Mesenchymal stem cell (in vitro differentiated cells and primary cell): ENCODE data around the gene KRTAP21-1. TPM values are rescaled to one million over a fixed set of nuclear protein-coding genes. Genes with fewer than 3 reads are reported as not detected.
"Not testable (repeated sequence)": the region's sequence is repeated elsewhere in the genome, so short reads cannot be mapped to it uniquely, and the experiment has no call there.

Source experiments
- DNase-seq: peaks from one replicate; pipeline ENCODE4 v3.0.0-alpha.2; 2013
- H2AFZ ChIP-seq: one replicate; pipeline ENCODE4 v1.6.1; 2013; ENCODE audit warnings: low read depth, mild to moderate bottlenecking, control low read depth, inconsistent platforms, low read length, moderate library complexity
- H2AK5ac ChIP-seq: 2 replicates; pipeline ENCODE4 v1.6.1; 2013; ENCODE audit warnings: low read length, moderate library complexity, mild to moderate bottlenecking, inconsistent platforms; ENCODE audit not compliant: severe bottlenecking
- H2BK120ac ChIP-seq: one replicate; pipeline ENCODE4 v1.6.1; 2013; ENCODE audit warnings: low read depth, mild to moderate bottlenecking, inconsistent platforms, low read length, moderate library complexity
- H2BK12ac ChIP-seq, 2 experiments: one replicate each; pipeline ENCODE4 v1.6.1; 2013; ENCODE audit warnings: inconsistent platforms in 2 of 2, low read length in 2 of 2, mild to moderate bottlenecking in 2 of 2, moderate library complexity in 2 of 2, control low read depth in 1 of 2
- H2BK15ac ChIP-seq: one replicate; pipeline ENCODE4 v1.6.1; 2013; ENCODE audit warnings: mild to moderate bottlenecking, low read depth, inconsistent platforms; ENCODE audit not compliant: poor library complexity, severe bottlenecking
- H2BK5ac ChIP-seq: 2 replicates; pipeline ENCODE4 v1.6.1; 2013; ENCODE audit warnings: low read depth, mild to moderate bottlenecking, low read length, control low read depth, inconsistent platforms; ENCODE audit not compliant: poor library complexity, severe bottlenecking
- H3K14ac ChIP-seq, 2 experiments: one replicate each; pipeline ENCODE4 v1.6.1; 2013; ENCODE audit warnings: inconsistent platforms in 2 of 2, low read length in 2 of 2, control low read depth in 1 of 2, mild to moderate bottlenecking in 1 of 2, moderate library complexity in 1 of 2
- H3K18ac ChIP-seq, 2 experiments: one replicate each; pipeline ENCODE4 v1.6.1; 2013; ENCODE audit warnings: inconsistent platforms in 2 of 2, low read length in 2 of 2, control low read depth in 1 of 2, low read depth in 1 of 2, mild to moderate bottlenecking in 1 of 2
- H3K23ac ChIP-seq, 2 experiments: one replicate each; pipeline ENCODE4 v1.6.1; 2013; ENCODE audit warnings: inconsistent platforms in 2 of 2, low read length in 2 of 2, mild to moderate bottlenecking in 2 of 2, moderate library complexity in 2 of 2, control low read depth in 1 of 2
- H3K27ac ChIP-seq: 2 replicates; pipeline ENCODE4 v1.5.1; 2013; ENCODE audit warnings: mild to moderate bottlenecking, moderate library complexity, low read length, control low read depth, inconsistent platforms; ENCODE audit not compliant: poor library complexity, severe bottlenecking
- H3K27me3 ChIP-seq, 2 experiments: 2 replicates each; pipeline versions ENCODE4 v1.6.1 to v1.7.0; 2013; ENCODE audit warnings: low read length in 2 of 2, mild to moderate bottlenecking in 2 of 2, moderate library complexity in 2 of 2, control low read depth in 1 of 2, inconsistent platforms in 1 of 2; ENCODE audit not compliant: control insufficient read depth in 1 of 2, insufficient read depth in 1 of 2
- H3K36me3 ChIP-seq, 2 experiments: 2 replicates each; pipeline versions ENCODE4 v1.6.1 to v1.7.0; 2013; ENCODE audit warnings: low read length in 2 of 2, control low read depth in 1 of 2, inconsistent platforms in 1 of 2, low read depth in 1 of 2, mild to moderate bottlenecking in 1 of 2; ENCODE audit not compliant: insufficient read depth in 2 of 2, control insufficient read depth in 1 of 2
- H3K4ac ChIP-seq, 2 experiments: one replicate each; pipeline ENCODE4 v1.6.1; 2013; ENCODE audit warnings: inconsistent platforms in 2 of 2, low read length in 2 of 2, mild to moderate bottlenecking in 2 of 2, moderate library complexity in 2 of 2, control low read depth in 1 of 2, low read depth in 1 of 2
- H3K4me1 ChIP-seq: 2 replicates; pipeline ENCODE4 v1.6.1; 2013; ENCODE audit warnings: low read depth, low read length, control low read depth; ENCODE audit not compliant: control insufficient read depth, insufficient read depth
- H3K4me2 ChIP-seq: 2 replicates; pipeline ENCODE4 v1.6.1; 2013; ENCODE audit warnings: low read length, mild to moderate bottlenecking, inconsistent platforms; ENCODE audit not compliant: poor library complexity, severe bottlenecking
- H3K4me3 ChIP-seq, 2 experiments: 2 replicates each; pipeline versions ENCODE4 v1.5.1 to v1.7.0; 2013; ENCODE audit warnings: low read length in 2 of 2, mild to moderate bottlenecking in 2 of 2, control low read depth in 1 of 2, low read depth in 1 of 2; ENCODE audit not compliant: insufficient read depth in 1 of 2
- H3K79me1 ChIP-seq: replicated peaks from 2 replicates; pipeline ENCODE4 v1.6.1; 2013; ENCODE audit warnings: mild to moderate bottlenecking, control low read depth, low read length, inconsistent platforms; ENCODE audit not compliant: poor library complexity, severe bottlenecking
- H3K9ac ChIP-seq: 2 replicates; pipeline ENCODE4 v1.7.0; 2013; ENCODE audit warnings: mild to moderate bottlenecking, low read length, moderate library complexity
- H3K9me3 ChIP-seq: 2 replicates; pipeline ENCODE4 v1.7.0; 2013; ENCODE audit warnings: mild to moderate bottlenecking, low read length; ENCODE audit not compliant: control insufficient read depth
- H4K8ac ChIP-seq: one replicate; pipeline ENCODE4 v1.6.1; 2013; ENCODE audit warnings: inconsistent platforms, mild to moderate bottlenecking, low read length, moderate library complexity
- H4K91ac ChIP-seq: one replicate; pipeline ENCODE4 v1.6.1; 2013; ENCODE audit warnings: mild to moderate bottlenecking, low read length, inconsistent platforms
- WGBS: methylation state at CpG from one replicate; pipeline ENCODE4 v1.1.7; 2013; ENCODE audit warnings: mixed read lengths; 5-methylcytosine and 5-hydroxymethylcytosine counted together
- polyA plus RNA-seq, 2 experiments: library from polyadenylated mRNA; stranded (reverse); fragments of 200-250 nt; gene quantifications; one replicate each; pipeline ENCODE4 v1.2.3, GENCODE V29; 2013

Gene KRTAP21-1
- polyA plus RNA-seq (2013, experiment 1 of 2): not detected
- polyA plus RNA-seq (2013, experiment 2 of 2): not detected

DNA sequence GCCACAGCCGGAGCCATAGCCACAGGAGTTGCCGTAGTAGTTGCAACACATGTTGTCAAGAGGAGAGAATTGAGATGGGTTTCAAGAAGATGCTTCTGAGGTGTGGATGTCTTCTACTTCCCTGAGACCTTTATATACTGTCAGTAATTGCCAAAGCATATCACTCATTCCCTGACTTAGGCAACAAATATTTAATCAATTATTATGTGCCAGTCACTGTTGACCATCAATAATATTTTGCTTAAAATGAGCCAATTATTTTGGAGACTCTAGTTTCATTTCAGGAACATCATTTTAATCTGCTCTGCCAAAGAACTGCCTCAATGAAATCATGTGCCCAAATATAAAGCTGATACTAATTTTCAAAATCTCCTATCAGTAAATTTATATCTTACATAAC, at the start of gene KRTAP21-1:
Gene KRTAP21-1 (minus strand): TSS at position 101 of the 400 bp plus-strand sequence. CDS start 50 bp downstream, at position 51.
- not testable (repeated sequence) for H3K18ac ChIP-seq, H3K14ac ChIP-seq, H3K36me3 ChIP-seq, H4K8ac ChIP-seq, H3K4me2 ChIP-seq, H2AFZ ChIP-seq, H3K79me1 ChIP-seq, H3K4me3 ChIP-seq, H3K9ac ChIP-seq, H3K23ac ChIP-seq, H2BK15ac ChIP-seq, H3K4ac ChIP-seq, H3K4me1 ChIP-seq, H4K91ac ChIP-seq, H2BK120ac ChIP-seq, H3K27me3 ChIP-seq, H3K9me3 ChIP-seq, H3K27ac ChIP-seq, H2BK12ac ChIP-seq, H2BK5ac ChIP-seq, H2AK5ac ChIP-seq, DNase-seq
- WGBS: no CpG with 5 or more reads among the region's 2 CpGs

DNA sequence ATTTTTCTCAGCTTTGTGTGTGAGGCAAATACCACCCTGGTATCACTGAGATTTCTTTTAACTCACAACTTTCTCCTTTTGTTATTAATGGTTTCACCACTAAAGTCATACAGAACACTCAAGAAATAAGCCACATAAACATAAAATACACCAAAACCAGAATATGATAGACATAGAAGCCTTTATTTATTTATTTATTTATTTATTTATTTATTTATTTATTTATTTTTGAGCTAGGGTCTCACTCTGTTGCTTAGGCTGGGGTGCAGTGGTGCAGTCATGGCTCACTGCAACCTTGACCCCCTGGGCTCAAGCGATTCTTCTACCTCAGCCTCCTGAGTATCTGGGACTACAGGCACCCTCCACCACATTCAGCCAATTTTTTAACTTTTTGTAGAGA, 45.4 kb upstream of the KRTAP21-1 start:
- no peak overlapping the region for H3K27ac ChIP-seq
- H3K4me1 ChIP-seq: no peaks in the 10 kb centered on the region
- H3K4ac ChIP-seq: no peak overlapping the region
- no peak overlapping the region for H4K91ac ChIP-seq
- no peak overlapping the region for H3K18ac ChIP-seq
- no peaks in the 10 kb centered on the region for H3K36me3 ChIP-seq
- DNase-seq: no peak
- no peaks in the 10 kb centered on the region for H3K79me1 ChIP-seq
- no peak overlapping the region for H2AK5ac ChIP-seq
- H3K27me3 ChIP-seq: no peaks in the 10 kb centered on the region
- no peak overlapping the region for H3K4me3 ChIP-seq
- H2BK12ac ChIP-seq: no peak overlapping the region
- no peak overlapping the region for H3K9ac ChIP-seq
- no peak overlapping the region for H2AFZ ChIP-seq
- peaks cover 5% of the 10 kb centered on the region for H3K9me3 ChIP-seq
- no peak overlapping the region for H2BK120ac ChIP-seq
- H3K4me2 ChIP-seq: no peak overlapping the region
- H2BK5ac ChIP-seq: no peak overlapping the region
- no peak overlapping the region for H4K8ac ChIP-seq
- no peak overlapping the region for H3K23ac ChIP-seq
- H3K14ac ChIP-seq: no peak overlapping the region
- WGBS: 63% methylated on average over 1 of the region's 1 CpG
- no peak overlapping the region for H2BK15ac ChIP-seq

GRCh38 chr21:30793581-30794314, 38.5 kb upstream of the KRTAP21-1 start:
- no peak overlapping the region for H3K18ac ChIP-seq
- H3K4ac ChIP-seq: no peak overlapping the region
- H2BK15ac ChIP-seq: no peak overlapping the region
- H3K36me3 ChIP-seq: no peaks in the 10 kb centered on the region
- H2BK120ac ChIP-seq: no peak overlapping the region
- H3K23ac ChIP-seq: no peak overlapping the region
- H2BK12ac ChIP-seq: no peak overlapping the region
- no peak overlapping the region for H4K91ac ChIP-seq
- no peaks in the 10 kb centered on the region for H3K79me1 ChIP-seq
- no peak overlapping the region for H3K4me2 ChIP-seq
- no peak overlapping the region for H3K4me3 ChIP-seq
- no peaks in the 10 kb centered on the region for H3K9me3 ChIP-seq
- H2BK5ac ChIP-seq: no peak overlapping the region
- no peak overlapping the region for H3K14ac ChIP-seq
- no peaks in the 10 kb centered on the region for H3K4me1 ChIP-seq
- H3K9ac ChIP-seq: no peak overlapping the region
- no peak overlapping the region for H2AFZ ChIP-seq
- no peak for DNase-seq
- no peaks in the 10 kb centered on the region for H3K27me3 ChIP-seq
- H3K27ac ChIP-seq: no peak overlapping the region
- no peak overlapping the region for H2AK5ac ChIP-seq
- WGBS: 63% methylated on average over 1 of the region's 2 CpGs
- no peak overlapping the region for H4K8ac ChIP-seq

GRCh38 chr21:30779249-30779648, 24.0 kb upstream of the KRTAP21-1 start:
- Histone ChIP-seq H4K8ac (no peak overlapping the region), H3K14ac (no peak overlapping the region), H3K23ac (no peak overlapping the region), H3K4me1 (no peaks in the 10 kb centered on the region), H2BK12ac (no peak overlapping the region), H3K4ac (no peak overlapping the region), H3K9ac (no peak overlapping the region), H2AFZ (no peak overlapping the region), H3K9me3 (peaks cover 8% of the 10 kb centered on the region), H3K18ac (no peak overlapping the region), H3K4me2 (no peak overlapping the region), H3K79me1 (no peaks in the 10 kb centered on the region), H2BK5ac (no peak overlapping the region), H2BK120ac (no peak overlapping the region), H3K36me3 (no peaks in the 10 kb centered on the region), H4K91ac (no peak overlapping the region), H2BK15ac (no peak overlapping the region), H3K4me3 (no peak overlapping the region), H3K27me3 (no peaks in the 10 kb centered on the region), H2AK5ac (no peak overlapping the region), H3K27ac (no peak overlapping the region)
- no CpG with 5 or more reads among the region's 1 CpG for WGBS
- DNase-seq: no peak
